ENCODE data around the gene FDX1. TPM values are rescaled to one million over a fixed set of nuclear protein-coding genes. Genes with fewer than 3 reads are reported as not detected.

FDX1 gene
- total RNA-seq, 2 experiments from 2014 or later = 10.0 to 10.5 TPM

DNA sequence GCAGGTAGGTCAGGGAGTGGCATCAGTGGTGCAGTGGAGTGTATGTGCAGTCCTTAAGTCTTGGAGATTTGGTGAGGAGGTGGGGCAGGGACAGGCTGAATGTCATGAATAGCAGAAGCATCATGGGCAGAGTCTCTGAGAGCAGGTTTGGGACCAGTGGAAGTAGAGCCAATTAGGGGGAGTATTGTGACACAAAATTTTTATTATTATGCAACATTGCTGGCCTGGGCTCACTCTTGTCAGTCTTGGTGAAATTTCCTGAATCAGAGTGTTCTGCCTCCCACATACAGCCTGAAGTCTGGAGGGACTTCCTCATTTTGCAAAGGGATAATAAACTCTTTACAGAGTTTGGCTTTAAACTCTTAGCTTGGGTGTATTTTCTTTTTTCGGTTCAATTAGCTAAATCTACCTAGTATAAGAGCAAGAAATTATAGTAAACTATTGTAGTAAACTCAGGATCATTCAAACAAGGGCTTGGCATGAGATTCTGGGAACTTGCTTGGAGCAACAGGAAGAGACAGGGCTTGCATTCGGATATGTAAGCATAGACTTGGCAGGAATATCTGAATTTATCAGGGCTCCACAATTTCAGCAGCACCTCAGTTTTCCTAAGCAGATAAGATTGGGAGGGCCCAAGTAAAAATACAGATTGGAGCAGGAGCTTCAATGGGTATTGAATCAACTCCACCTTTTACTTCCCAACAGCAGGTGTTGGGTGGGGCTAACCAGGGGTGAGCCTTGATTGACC lies 67.7 kb downstream of the FDX1 start:
- POLR2A ChIA-PET = no interaction called here

DNA sequence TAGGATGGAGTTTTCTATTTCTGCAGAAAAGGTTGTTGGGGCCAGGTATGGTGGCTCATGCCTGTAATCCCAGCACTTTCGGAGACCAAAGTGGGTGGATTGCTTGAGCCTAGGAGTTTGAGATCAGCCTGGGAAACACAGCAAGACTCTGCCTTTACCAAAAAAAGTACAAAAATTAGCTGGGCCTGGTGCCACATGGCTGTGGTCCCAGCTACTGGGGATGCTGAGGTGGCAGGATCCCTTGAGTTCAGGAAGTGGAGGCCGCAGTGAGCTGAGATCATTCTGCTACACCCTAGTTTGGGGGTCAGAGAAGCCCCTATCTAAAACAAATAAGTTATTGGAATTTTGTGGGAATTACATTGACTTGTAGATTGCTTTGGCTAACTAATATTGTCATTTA lies 71.7 kb downstream of the FDX1 start:
- H3K4me1 Mint-ChIP-seq (ENCODE audit: low read depth) = no peaks in the 10 kb centered on the region
- DNase-seq (no peak), ATAC-seq (no peak)
- H3K4me3 Mint-ChIP-seq = no peak overlapping the region
- no peak overlapping the region for H3K27ac Mint-ChIP-seq
- H3K27me3 Mint-ChIP-seq (ENCODE audit: low read depth) = peaks cover 9% of the 10 kb centered on the region
- no peaks in the 10 kb centered on the region for H3K36me3 Mint-ChIP-seq (ENCODE audit: low read depth)
- POLR2A ChIA-PET = no interaction called here
- CTCF ChIA-PET = no interaction called here
- H3K9me3 Mint-ChIP-seq (ENCODE audit: insufficient read depth) = no peaks in the 10 kb centered on the region

More for the DNA sequence above, 67.7 kb downstream of the FDX1 start:
- no peak overlapping the region for H3K4me3 Mint-ChIP-seq
- DNase-seq (no peak), ATAC-seq (no peak)
- no peaks in the 10 kb centered on the region for H3K36me3 Mint-ChIP-seq (ENCODE audit: low read depth)
- CTCF ChIA-PET = no interaction called here
- H3K9me3 Mint-ChIP-seq (ENCODE audit: insufficient read depth) = no peaks in the 10 kb centered on the region
- peaks cover 6% of the 10 kb centered on the region for H3K27me3 Mint-ChIP-seq (ENCODE audit: low read depth)
- H3K4me1 Mint-ChIP-seq (ENCODE audit: low read depth) = no peaks in the 10 kb centered on the region
- no peak overlapping the region for H3K27ac Mint-ChIP-seq

DNA sequence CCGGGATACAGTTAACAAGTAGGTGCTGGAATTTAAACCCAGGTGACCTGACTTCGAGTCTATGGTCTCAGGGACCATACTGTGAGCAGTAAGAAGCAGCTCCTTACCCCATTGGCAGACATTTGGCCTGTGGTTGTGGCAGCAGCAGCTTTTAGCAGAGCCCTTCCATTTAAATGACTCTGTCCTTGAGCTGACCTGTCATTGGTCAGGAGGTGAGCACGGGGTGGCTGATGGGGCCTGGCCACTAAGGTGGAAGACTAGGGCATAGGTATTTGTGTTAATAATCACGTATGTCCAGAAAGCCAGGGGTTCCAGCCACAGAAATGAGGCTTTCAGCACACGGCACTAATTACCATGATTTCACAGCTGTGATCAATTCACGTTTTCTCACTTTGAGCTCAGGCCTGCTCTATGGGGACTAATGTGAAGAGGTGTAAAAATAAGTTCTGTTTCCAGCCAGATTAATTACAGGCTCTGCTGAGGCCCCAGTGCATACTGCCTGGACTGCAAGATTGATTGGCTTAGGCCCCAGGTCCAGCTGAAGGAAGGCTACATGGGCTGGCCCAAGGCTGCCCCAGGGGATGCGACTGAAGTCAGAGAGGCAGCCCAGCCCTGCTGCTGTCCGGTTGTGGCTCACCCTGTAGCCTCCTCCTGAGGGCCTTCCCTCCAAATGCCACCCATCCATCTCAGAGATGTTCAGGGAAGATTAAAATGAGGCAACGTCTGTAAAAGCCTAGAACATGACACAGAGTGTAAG lies 76.0 kb downstream of the FDX1 start:
- ChIA-PET CTCF (no interaction called here), POLR2A (no interaction called here)
- H3K4me1 Mint-ChIP-seq (ENCODE audit: low read depth) = no peaks in the 10 kb centered on the region
- DNase-seq (no peak), ATAC-seq (no peak)
- H3K27me3 Mint-ChIP-seq (ENCODE audit: low read depth) = peaks cover 8% of the 10 kb centered on the region
- no peaks in the 10 kb centered on the region for H3K36me3 Mint-ChIP-seq (ENCODE audit: low read depth)
- H3K27ac Mint-ChIP-seq = no peak overlapping the region
- H3K4me3 Mint-ChIP-seq = no peak overlapping the region
- H3K9me3 Mint-ChIP-seq (ENCODE audit: insufficient read depth) = no peaks in the 10 kb centered on the region

DNA sequence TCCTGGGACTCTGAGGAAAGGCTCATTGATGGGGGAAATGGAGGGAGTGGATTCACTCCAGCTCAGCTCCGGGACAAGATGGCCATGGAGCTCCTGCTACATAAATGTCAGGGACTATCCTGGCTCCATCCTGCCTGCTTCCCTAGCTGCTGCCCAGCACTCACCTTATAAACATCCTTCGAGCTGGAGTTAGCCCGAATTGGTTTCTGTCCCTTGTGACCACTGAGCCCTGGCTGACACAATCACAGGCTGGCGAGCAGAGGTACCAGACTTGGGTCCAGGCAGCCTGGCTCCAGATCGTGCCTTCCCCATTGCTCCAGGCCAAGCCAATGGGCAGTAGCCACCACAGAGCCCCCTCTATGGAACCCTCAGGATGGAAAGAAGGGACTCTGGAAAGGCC lies 77.6 kb downstream of the FDX1 start:
- H3K9me3 Mint-ChIP-seq (ENCODE audit: insufficient read depth) = no peaks in the 10 kb centered on the region
- ATAC-seq = no peak
- H3K27me3 Mint-ChIP-seq (ENCODE audit: low read depth) = peaks cover 8% of the 10 kb centered on the region
- H3K27ac Mint-ChIP-seq = no peak overlapping the region
- no peaks in the 10 kb centered on the region for H3K36me3 Mint-ChIP-seq (ENCODE audit: low read depth)
- ChIA-PET POLR2A (no interaction called here), CTCF (no interaction called here)
- H3K4me3 Mint-ChIP-seq = no peak overlapping the region
- no peaks in the 10 kb centered on the region for H3K4me1 Mint-ChIP-seq (ENCODE audit: low read depth)
- DNase-seq = no peak

DNA sequence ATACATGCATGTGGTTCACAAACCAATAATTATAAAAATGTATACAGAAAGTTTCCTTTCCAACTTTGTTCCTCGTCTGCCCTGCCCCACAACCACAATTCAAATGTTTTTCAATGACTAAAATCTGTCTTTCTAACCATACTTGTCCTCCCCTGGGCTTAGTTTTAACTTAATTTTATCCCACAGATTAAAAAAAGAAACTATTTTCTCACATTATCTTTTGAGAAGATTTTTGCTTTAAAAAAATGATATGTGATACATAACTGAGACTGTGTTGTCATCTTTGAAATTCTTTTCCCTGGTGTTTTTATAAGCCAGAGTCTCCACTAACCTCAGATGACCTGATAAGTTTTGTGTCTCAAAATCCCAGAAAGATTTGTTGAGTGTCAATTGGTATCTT lies 79.0 kb downstream of the FDX1 start:
- DNase-seq = no peak

DNA sequence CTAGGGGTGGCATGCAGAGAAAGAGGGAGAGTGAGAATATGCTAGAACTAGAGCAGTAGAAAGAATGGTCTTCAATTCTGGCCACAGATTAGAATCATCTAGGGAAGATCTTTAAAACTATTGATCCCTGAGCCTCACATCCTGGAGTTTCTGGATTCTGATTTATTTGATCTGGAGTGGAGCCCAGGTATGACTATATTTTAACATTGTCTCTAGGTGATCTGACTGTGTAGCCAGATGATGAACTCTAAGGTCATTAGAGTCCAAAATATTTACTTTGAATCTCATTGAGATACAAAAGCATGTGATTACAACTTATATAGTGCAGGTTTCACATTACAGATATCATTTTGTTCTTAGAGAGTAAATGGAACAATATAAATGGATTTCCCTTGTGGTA lies 79.7 kb downstream of the FDX1 start:
- H3K36me3 Mint-ChIP-seq (ENCODE audit: low read depth) = no peaks in the 10 kb centered on the region
- ATAC-seq (no peak), DNase-seq (no peak)
- H3K4me1 Mint-ChIP-seq (ENCODE audit: low read depth) = no peaks in the 10 kb centered on the region
- ChIA-PET CTCF (no interaction called here), POLR2A (no interaction called here)
- no peak overlapping the region for H3K27ac Mint-ChIP-seq
- no peak overlapping the region for H3K4me3 Mint-ChIP-seq
- H3K9me3 Mint-ChIP-seq (ENCODE audit: insufficient read depth) = no peaks in the 10 kb centered on the region
- peaks cover 3% of the 10 kb centered on the region for H3K27me3 Mint-ChIP-seq (ENCODE audit: low read depth)

More for the DNA sequence above, 79.0 kb downstream of the FDX1 start:
- ChIA-PET POLR2A (no interaction called here), CTCF (no interaction called here)
- Mint-ChIP-seq H3K4me1 (ENCODE audit: low read depth) (no peaks in the 10 kb centered on the region), H3K27ac (no peak overlapping the region), H3K9me3 (ENCODE audit: insufficient read depth) (no peaks in the 10 kb centered on the region), H3K4me3 (no peak overlapping the region), H3K36me3 (ENCODE audit: low read depth) (no peaks in the 10 kb centered on the region), H3K27me3 (ENCODE audit: low read depth) (peaks cover 4% of the 10 kb centered on the region)
- ATAC-seq = no peak

DNA sequence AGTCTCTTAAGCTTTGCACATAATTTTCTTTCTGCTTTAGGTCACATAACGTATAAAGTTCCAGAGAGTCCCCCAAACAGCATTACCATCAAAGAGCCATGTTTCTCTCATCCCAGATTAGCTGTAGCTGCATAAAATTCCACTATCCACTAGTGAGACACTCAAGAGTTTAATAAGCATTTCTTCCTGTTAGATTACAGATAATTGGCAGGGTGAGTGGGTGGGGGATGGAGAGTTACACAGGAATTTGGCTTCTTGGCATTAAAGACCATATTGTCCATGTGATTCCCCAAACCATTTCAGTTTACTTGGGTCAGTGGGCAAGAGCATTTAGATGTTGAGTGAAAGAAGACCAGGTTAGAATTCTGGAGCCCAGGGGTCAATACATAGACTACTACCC lies 82.3 kb downstream of the FDX1 start:
- Mint-ChIP-seq H3K4me3 (no peak overlapping the region), H3K4me1 (ENCODE audit: low read depth) (no peaks in the 10 kb centered on the region), H3K27ac (no peak overlapping the region), H3K36me3 (ENCODE audit: low read depth) (no peaks in the 10 kb centered on the region), H3K27me3 (ENCODE audit: low read depth) (peaks cover 3% of the 10 kb centered on the region), H3K9me3 (ENCODE audit: insufficient read depth) (no peaks in the 10 kb centered on the region)
- DNase-seq = no peak
- ChIA-PET CTCF (no interaction called here), POLR2A (no interaction called here)
- ATAC-seq = no peak

DNA sequence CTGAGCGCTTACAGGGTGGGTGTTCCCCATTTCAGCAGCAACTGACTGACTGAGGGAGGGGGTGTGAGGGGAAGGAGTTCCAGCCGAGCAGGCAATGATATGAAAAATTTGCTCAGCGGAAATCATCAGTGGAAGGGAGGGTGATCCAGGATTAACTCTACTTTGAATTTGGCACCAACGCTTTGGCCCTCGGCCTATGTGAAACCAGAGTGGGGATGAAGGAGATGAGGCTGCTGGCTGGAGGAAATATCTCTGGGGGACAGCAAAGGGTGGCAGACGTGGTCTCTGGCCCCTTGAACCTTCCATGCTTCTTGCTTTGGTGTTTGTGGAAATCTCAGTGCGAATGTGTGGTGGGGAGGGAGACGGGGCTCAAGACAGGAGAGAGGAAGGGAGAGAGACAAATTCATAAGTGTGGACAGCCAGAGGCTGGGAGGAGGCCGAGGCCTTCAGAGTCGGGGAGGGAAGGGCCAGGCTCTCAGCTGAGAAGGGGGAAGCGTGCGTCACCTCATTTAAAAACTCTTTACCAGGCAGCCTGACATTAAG lies 83.6 kb downstream of the FDX1 start:
- ChIA-PET POLR2A (no interaction called here), CTCF (no interaction called here)
- Mint-ChIP-seq H3K4me1 (ENCODE audit: low read depth) (no peaks in the 10 kb centered on the region), H3K4me3 (no peak overlapping the region), H3K9me3 (ENCODE audit: insufficient read depth) (no peaks in the 10 kb centered on the region), H3K27ac (no peak overlapping the region), H3K36me3 (ENCODE audit: low read depth) (no peaks in the 10 kb centered on the region), H3K27me3 (ENCODE audit: low read depth) (peaks cover 3% of the 10 kb centered on the region)
- ATAC-seq (no peak), DNase-seq (no peak)

DNA sequence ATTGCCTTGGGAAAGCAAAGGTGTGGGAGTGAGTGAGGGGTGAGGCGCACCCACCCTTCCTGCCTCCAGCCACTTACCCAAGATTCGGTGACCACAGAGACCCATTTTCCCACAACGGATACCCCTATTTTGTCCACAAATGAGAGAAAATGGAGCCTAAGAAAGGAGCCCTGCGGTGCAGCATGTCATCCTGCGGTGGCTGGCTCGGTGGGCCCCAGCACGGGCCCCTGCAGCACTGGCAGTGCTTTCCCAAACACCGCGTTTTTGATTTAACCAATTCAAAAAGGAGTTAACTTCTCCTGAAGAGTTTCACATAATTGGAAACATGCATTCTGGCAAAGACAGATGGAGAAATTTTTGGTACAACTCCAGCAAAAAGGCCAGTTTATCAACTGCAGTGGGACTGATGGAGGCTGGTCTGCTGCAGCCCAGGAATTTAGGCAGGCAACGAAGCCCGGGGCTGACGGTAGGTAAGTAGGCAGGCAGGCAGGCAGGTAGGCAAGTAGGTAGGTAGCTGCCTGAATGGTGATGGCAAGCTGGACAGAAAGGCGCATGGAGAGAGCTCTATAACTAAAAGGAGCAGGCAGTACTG lies 84.2 kb downstream of the FDX1 start:
- ATAC-seq (no peak), DNase-seq (no peak)
- Mint-ChIP-seq H3K36me3 (ENCODE audit: low read depth) (no peaks in the 10 kb centered on the region), H3K27ac (no peak overlapping the region), H3K9me3 (ENCODE audit: insufficient read depth) (no peaks in the 10 kb centered on the region), H3K4me3 (no peak overlapping the region), H3K27me3 (ENCODE audit: low read depth) (peaks cover 3% of the 10 kb centered on the region), H3K4me1 (ENCODE audit: low read depth) (no peaks in the 10 kb centered on the region)
- POLR2A ChIA-PET = no interaction called here
- CTCF ChIA-PET = no interaction called here

Other genes with a start within 250 kb of the FDX1 start
- gene RDX, start 133.3 kb upstream of the FDX1 start, total RNA-seq = 10 to 100 TPM; 37.9 to 39.6 TPM